Thoracic aorta (tissue), 2 donors: Measurements from ENCODE around the gene KCNAB1. TPM values are rescaled to one million over a fixed set of nuclear protein-coding genes. Genes with fewer than 3 reads are reported as not detected.

Experiments
- ATAC-seq: fragments of 150-250 bp; one replicate; pipeline ENCODE4 v1.8.0; 2017; ENCODE audit warnings: low read depth; ENCODE audit not compliant: insufficient number of reproducible peaks, low FRiP score
- DNase-seq: peaks from one replicate; pipeline ENCODE4 v3.0.0-alpha.2; 2020; ENCODE audit warnings: low spot score
- H3K27ac ChIP-seq, 2 donors: fragments of 200-600 bp; sonication (generic); 1 replicate in 1 of 2; 2 replicates in 1 of 2; pipeline ENCODE4 v1.5.1; 2016; ENCODE audit warnings: mild to moderate bottlenecking in 2 of 2, moderate library complexity in 2 of 2
- H3K27me3 ChIP-seq: fragments of 200-600 bp; sonication (generic); replicated peaks from 2 replicates; pipeline ENCODE4 v1.6.0; 2016; ENCODE audit warnings: mild to moderate bottlenecking; ENCODE audit not compliant: insufficient read depth
- H3K36me3 ChIP-seq: fragments of 200-600 bp; sonication (generic); one replicate; pipeline ENCODE4 v1.5.1; 2016
- H3K4me1 ChIP-seq, 2 donors: fragments of 200-600 bp; sonication (generic); 1 replicate in 1 of 2; 2 replicates in 1 of 2; pipeline versions ENCODE4 v1.5.1 to v1.6.0; 2016; ENCODE audit warnings: low read depth in 2 of 2, mild to moderate bottlenecking in 1 of 2; ENCODE audit not compliant: control insufficient read depth in 1 of 2
- H3K4me3 ChIP-seq: fragments of 200-600 bp; sonication (generic); 2 replicates; pipeline ENCODE4 v1.5.1; 2016; ENCODE audit warnings: mild to moderate bottlenecking
- H3K9me3 ChIP-seq: fragments of 200-600 bp; sonication (generic); 2 replicates; pipeline ENCODE4 v1.5.1; 2016
- CTCF ChIP-seq: fragments of 200-600 bp; sonication (generic); IDR thresholded peaks from one replicate; pipeline ENCODE4 v1.5.1; 2019; ENCODE audit warnings: antibody characterized with exemption
- total RNA-seq, 2 donors: library from RNA; depleted of rRNA; stranded (reverse); fragments of >200 nt; gene quantifications; one replicate each; pipeline versions ENCODE4 v1.1.0 to v1.2.3, GENCODE V29; 2016

KCNAB1 gene
- total RNA-seq, 2 donors from 2014 or later = 12.2 to 14.2 TPM

GRCh38 chr3:156424758-156425157 lies 304.4 kb downstream of the KCNAB1 start:
- ATAC-seq = no peak
- no peak for DNase-seq
- no peaks in the 10 kb centered on the region for H3K9me3 ChIP-seq
- H3K27ac ChIP-seq = no peak overlapping the region
- no peak overlapping the region for H3K4me3 ChIP-seq
- H3K36me3 ChIP-seq = no peaks in the 10 kb centered on the region
- TF ChIP-seq CTCF = no peak
- H3K27me3 ChIP-seq = no peaks in the 10 kb centered on the region
- H3K4me1 ChIP-seq = no peaks in the 10 kb centered on the region

DNA sequence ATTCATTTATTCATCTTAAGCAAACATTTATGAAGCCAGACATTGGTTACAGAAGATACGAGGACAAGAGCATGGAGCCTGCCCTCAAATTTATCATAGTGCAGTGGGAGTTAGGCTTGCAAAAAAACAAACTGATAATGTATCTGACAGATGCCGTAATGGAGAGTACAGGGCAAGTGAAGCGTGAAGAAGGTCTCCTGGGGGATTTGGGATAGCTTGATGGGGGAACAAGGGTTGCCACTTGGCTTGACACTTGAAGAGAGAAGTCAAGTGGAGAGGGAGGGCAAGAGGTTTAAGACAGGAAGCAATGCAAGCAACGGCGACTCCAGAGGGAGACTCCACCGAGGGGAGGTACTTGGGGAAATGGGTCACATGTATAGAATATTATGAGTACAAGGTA lies 305.3 kb downstream of the KCNAB1 start:
- Histone ChIP-seq H3K27me3 (no peaks in the 10 kb centered on the region), H3K36me3 (no peaks in the 10 kb centered on the region), H3K4me1 (no peaks in the 10 kb centered on the region), H3K4me3 (no peak overlapping the region), H3K9me3 (no peaks in the 10 kb centered on the region), H3K27ac (no peak overlapping the region)
- no peak for ATAC-seq
- no peak for TF ChIP-seq CTCF
- DNase-seq = no peak

DNA sequence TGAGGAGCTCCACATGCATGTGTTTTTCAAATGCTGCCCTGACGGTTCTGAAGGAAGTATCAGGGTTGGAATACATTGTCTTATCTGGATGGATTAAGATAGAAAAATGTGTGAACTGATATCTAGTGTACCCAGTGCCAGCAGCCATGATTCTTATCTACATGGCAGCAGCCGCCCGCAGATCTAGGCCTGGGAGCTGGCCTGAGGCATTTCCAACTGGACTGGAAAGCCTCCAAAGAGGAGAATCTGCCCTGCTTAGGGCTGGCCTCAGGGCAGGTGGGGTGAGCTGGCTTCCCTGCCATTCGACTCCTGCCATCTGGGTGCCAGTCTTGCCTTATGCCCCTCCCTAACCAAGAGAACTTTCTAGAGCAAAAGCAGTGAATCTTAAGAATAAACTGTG lies 308.7 kb downstream of the KCNAB1 start:
- no peak for TF ChIP-seq CTCF
- H3K27ac ChIP-seq = no peak overlapping the region
- no peak for DNase-seq
- no peaks in the 10 kb centered on the region for H3K27me3 ChIP-seq
- H3K4me1 ChIP-seq = no peaks in the 10 kb centered on the region
- no peaks in the 10 kb centered on the region for H3K9me3 ChIP-seq
- no peak overlapping the region for H3K4me3 ChIP-seq
- no peaks in the 10 kb centered on the region for H3K36me3 ChIP-seq
- no peak for ATAC-seq

- no peak for DNase-seq
- no peak for ATAC-seq
- no peak overlapping the region for H3K27ac ChIP-seq
- no peaks in the 10 kb centered on the region for H3K27me3 ChIP-seq
- no peaks in the 10 kb centered on the region for H3K9me3 ChIP-seq
- TF ChIP-seq CTCF = no peak
- H3K4me3 ChIP-seq = no peak overlapping the region
- H3K36me3 ChIP-seq = no peaks in the 10 kb centered on the region
- H3K4me1 ChIP-seq = no peaks in the 10 kb centered on the region
These were observed 311.2 kb downstream of the KCNAB1 start for GRCh38 chr3:156431334-156432124.

- ATAC-seq = no peak
- TF ChIP-seq CTCF = no peak
- H3K27ac ChIP-seq = no peak overlapping the region
These were observed 312.2 kb downstream of the KCNAB1 start for GRCh38 chr3:156432563-156432962.

More at GRCh38 chr3:156432563-156432962, 312.2 kb downstream of the KCNAB1 start:
- H3K4me3 ChIP-seq = no peak overlapping the region
- H3K36me3 ChIP-seq = no peaks in the 10 kb centered on the region
- H3K27me3 ChIP-seq = no peaks in the 10 kb centered on the region
- DNase-seq = no peak
- H3K9me3 ChIP-seq = no peaks in the 10 kb centered on the region
- no peaks in the 10 kb centered on the region for H3K4me1 ChIP-seq
